ENCODE measurements around the gene PRKN.

Gene PRKN

DNA sequence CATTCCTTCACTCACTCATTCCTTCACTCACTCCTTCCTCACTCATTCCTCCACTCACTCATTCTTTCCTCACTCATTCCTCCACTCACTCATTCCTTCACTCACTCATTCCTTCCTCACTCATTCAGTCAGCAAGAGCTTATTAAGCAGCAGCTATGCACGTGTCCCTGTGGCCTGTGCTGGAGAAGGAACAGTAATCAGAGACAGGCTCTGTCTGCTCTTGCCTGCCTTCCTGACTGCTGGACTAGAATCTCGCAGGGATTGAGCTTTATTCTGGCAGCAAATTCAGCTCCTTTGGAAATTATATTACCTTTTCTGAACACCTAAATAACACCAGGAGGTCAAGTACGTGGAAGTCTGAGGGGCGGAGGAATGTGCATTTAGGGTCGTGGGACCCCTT, 1314.8 kb downstream of the PRKN start:
- no peak for DNase-seq (ENCODE audit: low read depth)

DNA sequence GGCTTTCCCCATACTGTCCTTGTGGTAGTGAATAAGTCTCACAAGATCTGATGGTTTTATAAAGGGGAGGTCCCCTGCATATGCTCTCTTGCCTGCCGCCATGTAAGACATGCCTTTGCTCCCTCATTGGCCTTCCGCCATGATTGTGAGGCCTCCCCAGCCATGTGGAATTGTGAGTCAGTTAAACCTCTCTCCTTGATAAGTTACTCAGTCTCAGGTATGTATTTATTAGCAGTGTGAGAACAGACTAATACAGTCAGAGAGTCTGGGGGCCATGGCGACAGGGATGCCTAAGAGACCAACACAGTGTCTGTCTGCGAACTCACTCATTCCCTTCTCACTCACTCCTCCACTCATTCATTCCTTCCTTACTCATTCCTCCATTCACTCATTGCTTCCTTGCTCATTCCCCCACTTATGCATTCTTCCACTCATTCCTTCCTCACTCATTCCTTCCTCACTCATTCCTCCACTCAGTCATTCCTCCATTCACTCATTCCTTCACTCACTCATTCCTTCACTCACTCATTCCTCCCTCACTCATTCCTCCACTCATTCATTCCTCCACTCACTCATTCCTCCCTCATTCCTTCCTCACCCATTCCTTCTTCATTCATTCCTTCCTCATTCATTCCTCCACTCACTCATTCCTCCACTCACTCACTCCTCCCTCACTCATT, 1316.2 kb downstream of the PRKN start:
- DNase-seq (ENCODE audit: low read depth) = peak; percentile 58

DNA sequence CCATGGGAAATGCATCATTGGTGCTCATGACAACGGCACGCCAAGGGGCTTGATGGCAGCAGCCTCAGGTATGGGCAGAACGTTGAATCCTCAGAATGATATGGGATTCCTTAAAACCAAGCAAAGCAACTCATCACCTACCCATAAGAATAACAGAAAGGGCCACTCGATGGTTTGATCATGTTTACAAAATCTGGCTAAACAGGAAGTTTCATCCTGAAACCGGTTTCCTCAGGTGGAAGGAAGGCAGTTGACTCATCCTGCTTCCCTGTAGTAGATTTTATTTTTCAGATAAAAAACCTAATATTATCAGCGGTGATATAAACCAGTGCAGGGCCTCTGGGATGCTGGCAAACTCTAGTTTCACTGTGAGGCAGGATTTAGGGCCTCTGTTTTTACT, 1316.8 kb downstream of the PRKN start:
- no peak for DNase-seq (ENCODE audit: low read depth)

DNA sequence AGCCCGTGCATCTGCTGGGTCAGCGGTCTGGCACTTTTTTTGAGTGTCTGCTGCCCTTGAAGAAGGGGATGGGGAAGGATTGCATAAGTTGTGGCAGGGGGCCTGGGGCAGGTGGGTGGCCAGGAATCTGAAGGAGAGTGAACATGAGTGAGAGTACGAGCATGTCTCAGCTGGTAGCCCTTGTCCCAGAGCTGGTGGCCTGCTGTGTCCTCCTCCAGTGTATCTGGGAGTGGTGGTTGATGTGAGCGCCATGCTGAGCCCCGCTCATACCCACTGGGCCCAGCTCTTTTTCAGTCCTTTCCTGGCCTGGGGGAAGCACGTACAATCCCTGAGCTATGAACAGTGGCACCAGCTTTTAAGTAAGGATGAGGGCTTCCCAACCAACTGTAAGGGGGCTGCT, 1317.5 kb downstream of the PRKN start:
- DNase-seq (ENCODE audit: low read depth) = no peak

DNA sequence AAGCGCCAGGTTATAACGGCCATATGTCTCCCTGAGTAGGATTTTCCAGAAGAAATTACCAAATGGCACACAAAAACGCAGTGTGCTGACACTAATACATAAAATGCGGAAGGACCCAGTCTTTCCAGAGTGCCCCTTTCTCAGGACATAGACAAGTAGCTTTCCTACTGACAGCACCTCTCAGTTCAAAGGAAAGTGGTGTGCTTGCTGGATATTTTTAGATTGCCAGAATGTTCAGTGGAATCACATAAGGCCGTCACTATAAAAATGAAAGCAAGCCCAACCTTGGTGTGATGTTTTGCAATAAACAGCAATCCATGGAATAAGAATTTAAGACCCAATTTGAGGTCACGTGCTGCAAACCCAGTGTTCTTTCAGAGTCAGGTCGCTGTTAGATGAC, 1318.2 kb downstream of the PRKN start:
- no peak for DNase-seq (ENCODE audit: low read depth)

DNA sequence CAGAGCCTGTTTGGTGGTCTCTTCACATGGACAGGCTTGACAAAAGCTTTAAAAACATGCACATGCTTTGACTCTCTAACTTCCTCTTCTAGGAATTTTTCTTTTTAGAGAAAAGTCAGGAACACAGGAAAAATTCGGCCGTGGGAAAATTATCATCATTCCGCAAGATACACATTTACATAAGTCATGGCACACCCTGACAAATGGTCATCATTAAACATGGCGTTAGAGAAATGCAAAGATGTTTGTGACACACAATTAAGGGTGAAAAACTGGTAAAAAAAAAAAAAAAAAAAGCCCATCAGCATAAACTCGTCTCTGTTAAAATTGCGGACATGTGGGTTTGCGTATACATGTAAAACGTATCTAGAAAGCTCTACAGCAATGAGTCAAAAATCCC, 1319.5 kb downstream of the PRKN start:
- no peak for DNase-seq (ENCODE audit: low read depth)

DNA sequence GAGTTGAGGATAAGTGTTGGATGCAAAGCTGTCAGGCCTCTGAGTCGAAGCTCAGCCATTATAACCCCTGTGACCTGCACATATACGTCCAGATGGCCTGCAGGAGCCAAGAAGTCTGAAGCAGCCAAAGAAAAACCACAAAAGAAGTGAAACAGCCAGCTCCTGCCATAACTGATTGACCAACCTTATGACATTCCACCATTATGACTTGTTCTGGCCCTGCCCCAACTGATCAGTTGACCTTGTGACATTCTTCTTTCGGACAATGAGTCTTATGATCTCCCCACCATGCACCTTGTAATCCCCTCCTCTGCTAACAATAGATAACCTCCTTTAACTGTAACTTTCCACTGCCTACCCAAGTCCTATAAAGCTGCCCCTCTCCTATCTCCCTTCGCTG, 1320.0 kb downstream of the PRKN start:
- DNase-seq (ENCODE audit: low read depth) = peak; percentile 94

DNA sequence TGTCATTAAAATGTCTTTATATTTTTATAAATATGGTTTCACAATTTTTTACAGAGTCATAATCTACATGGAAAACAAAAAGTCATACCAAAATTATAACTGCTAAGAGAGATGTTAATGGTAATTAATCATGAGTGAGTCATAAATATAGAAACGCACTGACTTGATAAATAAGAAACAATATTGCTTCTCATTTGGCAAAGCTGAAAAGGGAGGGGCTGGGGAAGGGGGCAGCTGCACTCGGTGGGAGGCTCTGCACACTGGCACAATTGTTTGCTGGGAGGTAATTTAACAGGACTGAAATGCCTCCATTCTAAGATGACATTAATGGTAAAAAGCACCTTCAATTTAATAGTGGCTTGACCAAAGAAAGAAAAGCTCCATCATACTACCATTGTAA, 1320.5 kb downstream of the PRKN start:
- DNase-seq (ENCODE audit: low read depth) = peak; percentile 56

DNA sequence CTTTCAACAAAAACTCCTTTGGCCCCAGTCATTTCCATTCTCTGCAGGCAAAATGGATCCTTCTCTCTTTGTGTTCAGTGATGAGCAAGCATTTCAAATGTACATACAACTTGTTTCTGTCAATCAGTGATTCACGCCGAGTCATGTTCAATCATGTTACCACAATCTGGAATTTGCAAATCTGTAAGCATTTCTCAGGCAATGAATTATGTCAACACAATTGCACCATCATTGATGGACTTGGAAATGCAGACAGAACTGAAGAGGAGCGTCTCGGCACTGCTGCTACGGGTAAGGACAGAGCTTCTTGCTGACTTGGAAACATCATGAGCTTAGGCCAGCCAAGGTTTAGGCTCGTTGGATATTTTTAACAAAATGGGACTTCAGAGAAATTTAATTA, 1320.9 kb downstream of the PRKN start:
- DNase-seq (ENCODE audit: low read depth) = peak; percentile 96

DNA sequence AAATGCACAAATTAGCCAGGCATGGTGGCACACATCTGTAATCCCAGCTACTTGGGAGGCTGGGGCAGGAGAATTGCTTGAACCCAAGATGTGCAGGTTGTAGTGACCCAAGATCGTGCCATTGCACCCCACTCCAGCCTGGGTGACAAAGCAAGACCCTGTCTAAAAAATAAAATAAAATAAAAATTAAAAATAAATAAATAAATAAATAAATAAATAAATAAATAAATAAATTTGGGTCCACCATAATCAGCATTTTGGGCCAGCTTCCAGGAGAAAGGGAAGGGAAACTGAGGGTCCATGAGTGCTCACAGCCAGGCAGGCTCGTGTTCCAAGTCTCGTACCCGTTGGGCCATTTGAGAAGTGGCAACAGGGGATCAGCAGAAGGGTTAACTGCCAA, 1322.1 kb downstream of the PRKN start:
- no peak for DNase-seq (ENCODE audit: low read depth)

DNA sequence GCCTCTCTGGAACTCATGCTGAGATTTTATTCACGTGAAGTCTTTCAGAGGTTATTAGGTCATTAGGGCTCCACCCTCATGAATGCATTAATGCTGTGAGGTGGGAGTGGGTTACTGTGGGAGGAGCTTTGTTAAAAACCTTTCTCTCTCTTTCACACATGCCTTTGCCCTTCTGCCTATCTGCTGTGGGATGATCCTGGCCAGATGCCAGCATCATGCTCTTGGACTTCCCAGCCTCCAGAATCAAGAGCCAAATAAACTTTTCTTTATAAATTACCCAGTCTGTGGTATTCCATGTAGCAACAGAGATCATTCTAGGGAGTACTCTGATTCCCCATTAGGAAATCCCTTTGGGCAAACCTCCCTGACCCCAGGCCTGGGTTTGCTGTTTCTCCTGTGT, 1323.8 kb downstream of the PRKN start:
- no peak for DNase-seq (ENCODE audit: low read depth)

DNA sequence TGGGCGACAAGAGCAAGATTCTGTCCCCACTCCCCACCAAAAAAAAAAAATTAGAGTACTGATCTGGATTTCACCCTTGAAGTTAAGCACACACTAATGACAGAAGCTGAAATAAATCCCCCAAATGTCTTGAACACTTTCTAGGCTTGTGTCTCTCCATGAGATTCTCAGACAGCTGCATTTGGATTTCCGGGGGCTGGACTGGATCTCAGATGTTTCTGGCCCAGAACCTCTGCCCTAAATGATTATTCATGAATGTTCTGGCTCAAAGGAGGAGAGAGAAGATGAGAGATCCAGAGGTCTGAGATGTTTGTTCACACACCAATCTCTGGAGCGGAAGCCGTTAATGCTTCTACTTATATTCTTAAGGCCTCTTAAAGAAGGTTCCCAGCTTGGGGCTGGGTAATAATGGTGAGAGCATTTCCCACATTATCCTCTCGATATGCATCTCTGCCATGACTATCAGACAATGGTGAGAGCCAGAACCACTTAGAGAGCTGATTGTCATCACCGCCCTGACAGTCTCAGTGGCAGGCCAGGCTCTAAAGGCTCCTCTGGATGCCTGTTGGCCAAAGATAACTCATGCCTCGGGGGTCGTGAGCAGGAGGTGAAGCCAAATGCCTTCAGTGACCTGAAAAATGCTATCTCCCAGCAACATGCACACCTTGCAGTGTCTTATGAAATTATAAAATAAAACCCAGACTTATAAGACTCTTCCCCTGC, 1325.8 kb downstream of the PRKN start:
- DNase-seq (ENCODE audit: low read depth) = no peak

DNA sequence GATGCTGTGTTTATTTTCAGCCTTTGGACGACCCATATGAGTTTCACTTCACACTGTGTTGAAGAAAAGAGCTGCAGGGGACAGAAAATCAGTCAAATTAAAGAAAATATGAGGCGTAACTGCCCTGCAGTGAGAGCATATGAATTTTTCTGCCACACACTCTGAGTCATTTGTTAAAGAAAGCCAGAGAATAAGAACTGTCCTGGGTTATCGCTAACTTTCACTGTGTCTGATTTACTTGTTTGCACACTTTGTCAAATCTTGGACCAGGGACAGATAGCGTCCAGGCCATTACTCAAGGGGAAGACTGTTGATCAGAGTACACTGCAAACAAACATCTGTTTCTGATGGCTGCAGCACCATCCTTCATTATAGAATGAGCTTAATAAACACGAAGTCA, 1326.9 kb downstream of the PRKN start:
- DNase-seq (ENCODE audit: low read depth) = no peak

DNA sequence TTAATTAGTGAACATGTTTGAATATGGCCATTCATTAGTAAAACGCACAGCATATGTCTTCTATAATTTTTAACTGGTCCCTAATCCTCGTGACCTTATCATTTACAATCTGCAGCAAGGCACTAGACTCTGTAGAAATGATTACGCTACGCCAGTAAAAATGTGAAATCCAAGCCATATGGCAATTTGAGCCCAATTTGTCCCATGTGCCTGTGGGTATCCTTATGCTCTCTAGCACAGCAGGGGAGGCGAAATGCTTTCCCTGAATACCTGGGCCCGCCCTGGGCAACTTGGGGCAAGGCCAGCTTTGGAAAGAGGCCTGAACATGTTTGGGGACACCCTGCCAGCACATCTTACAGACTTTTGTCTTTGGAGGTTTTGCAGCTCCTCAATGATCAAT, 1331.0 kb downstream of the PRKN start:
- DNase-seq (ENCODE audit: low read depth) = no peak

DNA sequence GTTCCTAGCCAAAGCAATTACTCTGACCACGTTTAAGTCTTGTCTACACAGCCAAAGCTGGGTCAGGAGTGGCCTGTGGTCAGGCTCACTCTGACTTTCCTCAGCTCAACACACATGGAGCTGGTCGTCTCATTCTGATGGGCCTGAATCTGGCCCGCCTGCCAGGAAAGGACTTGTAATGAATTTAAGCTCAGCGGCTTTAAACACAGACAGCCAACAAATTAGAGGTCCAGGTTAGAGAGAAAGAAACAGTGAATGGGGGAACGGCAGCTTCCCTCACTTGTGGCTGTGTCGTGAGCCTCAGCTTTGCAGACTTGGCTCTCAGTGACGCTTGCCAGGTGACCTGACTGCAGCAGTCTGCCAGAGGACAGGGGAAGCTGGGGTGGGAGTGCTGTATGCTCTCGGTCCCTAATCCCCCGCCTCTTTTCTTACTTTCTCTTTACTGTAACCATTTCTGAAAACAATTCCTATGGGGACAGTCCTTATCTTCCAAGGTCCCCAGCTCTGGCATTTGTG, 1331.8 kb downstream of the PRKN start:
- DNase-seq (ENCODE audit: low read depth) = no peak

DNA sequence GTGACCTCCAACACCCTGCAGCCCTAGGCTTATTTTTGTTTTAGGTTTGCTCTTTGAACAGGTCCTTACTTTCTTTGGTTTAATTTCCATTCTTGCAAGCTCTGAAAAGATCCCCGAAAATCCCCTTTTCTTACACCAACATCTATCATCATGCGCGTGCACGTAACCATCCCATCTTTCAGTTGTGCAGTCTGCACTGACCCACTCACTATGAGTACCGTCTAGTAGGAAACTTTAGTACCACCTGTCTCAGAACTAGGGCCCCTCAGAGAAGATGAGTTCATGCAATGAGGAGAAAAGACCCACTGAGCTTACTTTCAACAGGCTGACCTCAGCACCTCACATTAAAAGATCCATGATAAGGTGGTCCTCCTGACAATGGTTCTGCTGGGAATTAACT, 1333.1 kb downstream of the PRKN start:
- no peak for DNase-seq (ENCODE audit: low read depth)

DNA sequence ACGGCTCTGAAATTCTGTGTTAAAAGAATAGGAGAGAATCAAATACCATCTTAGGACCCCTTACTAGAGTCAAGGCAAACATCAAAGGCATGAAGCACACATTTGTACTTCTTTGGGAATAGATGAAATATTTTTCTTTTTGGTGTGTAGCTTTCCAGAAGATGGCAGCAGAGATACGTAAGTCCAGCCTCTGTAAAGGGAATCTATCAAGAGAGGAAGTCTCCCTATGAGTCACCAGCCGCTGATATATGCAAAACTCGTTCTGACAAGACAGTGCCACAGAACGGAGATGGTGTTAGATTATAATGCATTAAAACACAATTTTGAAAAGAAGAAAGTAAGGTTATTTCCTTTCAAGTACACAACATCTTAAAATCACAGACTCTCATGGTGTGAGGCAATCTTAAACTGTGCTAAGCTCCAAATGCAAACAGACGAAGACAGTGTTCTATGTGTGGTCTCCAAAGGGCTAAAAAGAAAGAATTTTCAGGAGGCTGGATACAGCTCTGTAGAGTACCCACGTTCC, 1333.7 kb downstream of the PRKN start:
- DNase-seq (ENCODE audit: low read depth) = peak; percentile 94

DNA sequence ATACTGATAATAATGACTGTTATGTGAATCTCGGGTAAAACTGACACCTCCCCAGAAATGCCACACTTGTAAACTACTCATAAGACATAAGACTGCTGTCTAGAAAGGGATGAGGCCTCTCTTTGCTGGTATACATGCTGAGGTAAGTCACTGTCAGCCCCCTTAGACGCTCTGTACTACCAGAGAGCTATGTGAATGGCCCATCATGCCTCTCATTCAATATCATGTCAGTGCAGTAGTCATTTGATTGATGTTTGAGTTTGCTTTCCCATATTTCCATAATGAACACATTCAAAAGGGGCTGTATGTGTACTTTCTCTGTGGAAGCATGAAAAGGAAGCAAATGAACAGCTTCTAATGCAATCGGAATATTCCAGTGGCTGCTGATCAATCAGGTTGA, 1334.3 kb downstream of the PRKN start:
- DNase-seq (ENCODE audit: low read depth) = no peak

DNA sequence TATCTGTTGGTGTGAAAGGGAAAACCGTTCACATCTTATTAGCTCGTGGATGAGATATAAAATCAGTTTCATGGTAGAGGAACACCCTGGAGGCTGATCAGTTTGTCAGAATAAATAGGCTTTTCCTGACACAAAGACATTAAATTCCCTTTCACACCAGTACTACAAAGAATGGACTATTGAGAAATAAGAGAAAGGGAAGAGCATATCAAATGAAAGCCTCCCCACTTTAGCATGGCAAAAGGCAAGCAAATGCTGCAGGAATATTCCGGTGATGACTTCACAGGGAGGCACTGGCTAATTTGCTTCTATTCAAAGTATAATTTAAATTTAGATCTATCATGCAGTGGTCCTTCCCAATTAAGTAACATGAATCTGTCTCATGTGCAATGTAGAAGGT, 1337.8 kb downstream of the PRKN start:
- DNase-seq (ENCODE audit: low read depth) = no peak

DNA sequence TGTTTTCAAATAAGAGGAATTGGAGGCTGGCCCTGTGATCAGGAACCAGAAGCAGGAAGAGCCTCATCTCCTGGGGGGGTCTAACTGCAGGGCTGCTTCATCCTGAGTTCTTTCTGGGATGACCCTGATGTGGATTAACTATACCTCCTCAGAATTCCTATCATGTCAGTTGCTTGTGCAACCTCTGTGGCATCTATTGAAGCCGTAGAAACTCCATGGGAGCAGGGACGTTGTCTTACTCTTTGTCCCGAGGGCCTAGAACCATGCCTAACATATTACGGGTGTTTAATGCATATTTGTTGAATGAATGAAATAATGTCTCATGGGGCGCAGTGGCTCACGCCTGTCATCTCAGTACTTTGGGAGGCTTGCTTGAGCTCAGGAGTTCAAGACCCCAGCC, 1343.6 kb downstream of the PRKN start:
- DNase-seq (ENCODE audit: low read depth) = no peak

DNA sequence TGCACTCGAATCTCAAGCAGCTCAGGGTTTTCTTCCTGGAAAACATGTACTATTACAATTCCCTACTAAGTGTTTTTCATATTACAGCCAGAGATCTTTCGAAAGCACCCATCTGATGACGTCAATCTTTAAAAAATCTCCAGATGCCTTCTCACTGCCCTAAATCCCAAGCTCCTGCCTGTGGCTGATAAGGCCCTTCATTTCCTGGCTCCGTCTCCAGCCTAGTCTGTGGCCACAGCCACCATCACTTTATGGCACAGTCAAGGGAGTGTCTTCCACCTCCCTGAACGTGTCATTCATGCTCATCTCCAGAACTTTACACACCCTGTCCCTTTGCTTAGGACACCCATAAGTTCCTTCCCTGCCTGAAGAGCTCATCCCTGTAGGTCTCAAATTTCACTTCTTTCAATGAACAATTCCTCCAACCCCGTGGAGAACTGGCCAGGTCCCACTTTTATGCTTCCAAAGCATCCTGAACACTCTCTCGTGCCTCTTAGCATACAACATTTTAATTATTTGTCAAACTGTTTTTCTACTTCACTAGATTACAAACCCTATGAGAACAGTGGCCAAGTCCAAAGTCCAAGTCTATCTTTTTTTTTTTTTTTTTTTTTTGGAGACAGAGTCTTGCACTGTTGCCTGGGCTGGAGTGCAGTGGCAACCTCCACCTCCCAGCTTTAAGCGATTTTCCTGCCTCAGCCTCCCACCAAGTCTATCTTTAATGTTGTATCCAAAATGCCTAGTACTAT, 1347.6 kb downstream of the PRKN start:
- DNase-seq (ENCODE audit: low read depth) = no peak

DNA sequence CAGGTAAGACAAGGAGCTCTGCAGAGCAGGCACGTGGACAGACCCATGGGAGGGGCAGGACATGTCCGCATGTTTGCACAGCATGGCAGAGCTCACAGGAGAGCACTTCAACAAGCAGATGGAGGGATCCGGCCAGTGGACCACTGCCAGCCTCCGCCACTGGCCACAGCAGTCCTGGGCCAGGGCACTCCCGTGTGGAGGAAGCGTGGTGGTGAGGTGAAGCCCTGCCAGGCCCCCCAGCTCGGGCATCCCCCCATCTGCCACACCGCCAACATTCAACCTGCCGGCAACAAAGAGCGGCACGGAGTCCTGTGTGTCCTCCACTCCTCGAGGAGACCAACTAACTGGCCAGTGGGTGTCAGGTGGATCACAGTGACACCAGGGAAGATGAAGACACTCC, 1349.5 kb downstream of the PRKN start:
- DNase-seq (ENCODE audit: low read depth) = no peak

DNA sequence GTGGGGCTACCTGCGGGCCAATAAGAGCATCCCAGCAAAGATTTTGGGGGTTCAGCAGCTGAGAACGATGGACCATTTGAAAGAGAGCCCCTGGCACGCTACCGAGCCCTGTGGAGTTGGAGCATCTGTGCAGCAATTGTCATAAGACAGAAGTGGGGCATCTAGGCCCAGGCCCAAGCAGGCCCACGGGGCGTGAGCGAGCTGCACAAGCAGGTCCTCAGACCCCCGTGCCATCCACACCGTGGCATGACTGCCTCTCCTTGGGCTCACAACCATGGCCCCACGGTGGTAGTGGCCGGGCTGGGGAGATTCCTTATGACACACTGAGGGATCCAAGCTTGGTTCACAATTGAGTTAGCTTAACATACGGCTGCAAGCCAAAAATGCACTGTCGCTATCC, 1350.5 kb downstream of the PRKN start:
- DNase-seq (ENCODE audit: low read depth) = no peak

Measured in ELR (cell line).